IMR-90 (cell line): ENCODE data around the gene ADRB2. TPM values are rescaled to one million over a fixed set of nuclear protein-coding genes. Genes with fewer than 3 reads are reported as not detected.
A peak's percentile ranks its signal among the peaks of the same experiment; 100 is the strongest.

Source experiments
- ATAC-seq: fragments of 200-7000 bp; cut with Tn5 transposase; 2 replicates; pipeline ENCODE4 v1.9.1; 2020; ENCODE audit warnings: low read depth, mild to moderate bottlenecking, moderate library complexity
- BruUV-seq: library from RNA; stranded (reverse); fragments of 400-500 nt; replicated peaks from 2 replicates; lab custom pipeline; 2021; lab: Mats Ljungman, UMichigan
- CTCF ChIA-PET: fragments of 300-600 bp; formaldehyde crosslinking; extraction: SDS; loops from one replicate; lab custom pipeline; 2021; ENCODE audit warnings: antibody characterized with exemption; lab: Yijun Ruan, JAX
- POLR2A ChIA-PET: fragments of 300-600 bp; sonication (Branson Sonifier 250); formaldehyde crosslinking; loops from one replicate; lab custom pipeline; 2022; ENCODE audit warnings: antibody characterized with exemption; ENCODE audit not compliant: unreplicated experiment; lab: Charles Lee
- DNase-seq: peaks from one replicate; pipeline ENCODE4 v3.0.0; 2013
- H2AFZ ChIP-seq: replicated peaks from 2 replicates; pipeline ENCODE3; 2013; ENCODE audit warnings: low read length, mild to moderate bottlenecking; ENCODE audit not compliant: poor library complexity
- H2AK5ac ChIP-seq: 2 replicates; pipeline ENCODE4 v1.6.1; 2013; ENCODE audit warnings: low read depth, low read length, inconsistent platforms
- H2AK9ac ChIP-seq: replicated peaks from 2 replicates; pipeline ENCODE3; 2013; ENCODE audit warnings: mild to moderate bottlenecking, low read depth, low read length, moderate library complexity; ENCODE audit not compliant: poor library complexity
- H2BK120ac ChIP-seq: 2 replicates; pipeline ENCODE4 v1.6.1; 2013; ENCODE audit warnings: low read depth, low read length, inconsistent platforms
- H2BK15ac ChIP-seq: 3 replicates; pipeline ENCODE4 v1.6.1; 2013; ENCODE audit warnings: low read depth, low read length, inconsistent platforms
- H2BK20ac ChIP-seq: 2 replicates; pipeline ENCODE4 v1.6.1; 2013; ENCODE audit warnings: low read depth, mild to moderate bottlenecking, inconsistent platforms, low read length, moderate library complexity
- H2BK5ac ChIP-seq: 2 replicates; pipeline ENCODE4 v1.6.1; 2013; ENCODE audit warnings: mild to moderate bottlenecking, low read depth, low read length, inconsistent platforms; ENCODE audit not compliant: poor library complexity, severe bottlenecking
- H3K14ac ChIP-seq: replicated peaks from 2 replicates; pipeline ENCODE4 v1.6.1; 2013; ENCODE audit warnings: low read depth, low read length, inconsistent platforms
- H3K18ac ChIP-seq: 2 replicates; pipeline ENCODE4 v1.6.1; 2013; ENCODE audit warnings: low read depth, low read length, control low read depth
- H3K23ac ChIP-seq: 2 replicates; pipeline ENCODE4 v1.6.1; 2013; ENCODE audit warnings: low read depth, low read length, inconsistent platforms
- H3K27ac ChIP-seq: 2 replicates; pipeline ENCODE4 v1.5.1; 2013; ENCODE audit warnings: mild to moderate bottlenecking, control low read depth, low read length; ENCODE audit not compliant: insufficient read depth
- H3K27me3 ChIP-seq: 2 replicates; pipeline ENCODE4 v1.6.1; 2013; ENCODE audit warnings: low read length; ENCODE audit not compliant: control insufficient read depth, insufficient read depth
- H3K36me3 ChIP-seq: 2 replicates; pipeline ENCODE4 v1.6.1; 2013; ENCODE audit warnings: low read length, mixed read lengths; ENCODE audit not compliant: control insufficient read depth, insufficient read depth
- H3K4ac ChIP-seq: 2 replicates; pipeline ENCODE4 v1.6.1; 2013; ENCODE audit warnings: low read depth, low read length, inconsistent platforms
- H3K4me1 ChIP-seq: 2 replicates; pipeline ENCODE4 v1.6.1; 2013; ENCODE audit warnings: low read length, mixed read lengths; ENCODE audit not compliant: control insufficient read depth, insufficient read depth
- H3K4me2 ChIP-seq: 2 replicates; pipeline ENCODE4 v1.6.1; 2013; ENCODE audit warnings: low read depth, mild to moderate bottlenecking, control low read depth, low read length, moderate library complexity
- H3K4me3 ChIP-seq: 2 replicates; pipeline ENCODE4 v1.5.1; 2013; ENCODE audit warnings: low read depth, mild to moderate bottlenecking, control low read depth, low read length, moderate library complexity; ENCODE audit not compliant: insufficient read depth
- H3K56ac ChIP-seq: 2 replicates; pipeline ENCODE4 v1.6.1; 2013; ENCODE audit warnings: low read length, inconsistent platforms; ENCODE audit not compliant: insufficient read depth; ENCODE audit errors: extremely low read depth
- H3K79me1 ChIP-seq, 2 experiments: 2 replicates each; pipeline ENCODE4 v1.6.1; 2013; ENCODE audit warnings: low read length in 2 of 2, inconsistent platforms in 1 of 2, low read depth in 1 of 2
- H3K9ac ChIP-seq: 2 replicates; pipeline ENCODE4 v1.6.1; 2013; ENCODE audit warnings: low read depth, low read length, control low read depth
- H3K9me1 ChIP-seq: 2 replicates; pipeline ENCODE4 v1.6.1; 2013; ENCODE audit warnings: low read length, inconsistent platforms; ENCODE audit not compliant: insufficient read depth
- H3K9me3 ChIP-seq: 2 replicates; pipeline ENCODE4 v1.6.1; 2013; ENCODE audit warnings: low read length; ENCODE audit not compliant: control insufficient read depth, insufficient read depth
- H4K20me1 ChIP-seq: 2 replicates; pipeline ENCODE4 v1.6.1; 2013; ENCODE audit warnings: low read length, inconsistent platforms; ENCODE audit not compliant: insufficient read depth
- H4K5ac ChIP-seq: 2 replicates; pipeline ENCODE4 v1.6.1; 2013; ENCODE audit warnings: mild to moderate bottlenecking, low read depth, low read length, control low read depth
- H4K8ac ChIP-seq, 2 experiments: 2 replicates each; pipeline ENCODE4 v1.6.1; 2013; ENCODE audit warnings: low read depth in 2 of 2, low read length in 2 of 2, control low read depth in 1 of 2, inconsistent platforms in 1 of 2
- H4K91ac ChIP-seq: 2 replicates; pipeline ENCODE4 v1.6.1; 2013; ENCODE audit warnings: low read depth, low read length, inconsistent platforms; ENCODE audit not compliant: insufficient read depth
- BHLHE40 ChIP-seq: fragments of 150-350 bp; IDR thresholded peaks from 2 replicates; pipeline ENCODE4 v1.6.1; 2016; ENCODE audit warnings: mild to moderate bottlenecking, low read depth, low read length
- FOS ChIP-seq: fragments of 150-350 bp; IDR thresholded peaks from 2 replicates; pipeline ENCODE4 v1.6.1; 2016; ENCODE audit warnings: low read depth, low read length
- MAZ ChIP-seq: IDR thresholded peaks from 2 replicates; pipeline ENCODE4 v1.6.1; 2012; ENCODE audit warnings: low read depth, mild to moderate bottlenecking, low read length, improper control_type of control experiment, moderate library complexity, borderline replicate concordance
- MXI1 ChIP-seq: IDR thresholded peaks from 2 replicates; pipeline ENCODE4 v1.6.1; 2012; ENCODE audit warnings: low read depth, mild to moderate bottlenecking, low read length, moderate library complexity, borderline replicate concordance
- RAD21 ChIP-seq: IDR thresholded peaks from 2 replicates; pipeline ENCODE4 v1.6.1; 2012; ENCODE audit warnings: low read length, improper control_type of control experiment
- dilution Hi-C: fragments of 300-500 bp; cut with HindIII; formaldehyde crosslinking; loops from one replicate; pipeline ENCODE4 v1.14.3; 2018; ENCODE audit warnings: low sequenced_read_pairs; ENCODE audit not compliant: unreplicated experiment
- in situ Hi-C: fragments of 300-500 bp; cut with MboI; formaldehyde crosslinking; loops from 3 replicates; pipeline ENCODE4 v1.14.3; 2019; ENCODE audit warnings: low sequenced_read_pairs, inconsistent platforms, mixed read lengths
- intact Hi-C: fragments of 100-400 bp; cut with micrococcal nuclease; formaldehyde crosslinking; loops from 2 replicates; pipeline ENCODE4 v1.10.0; 2022
- polyA plus RNA-seq, 3 experiments: library from polyadenylated mRNA; depleted of rRNA; stranded (reverse); fragments of >200 nt; gene quantifications; 2 replicates each; pipeline ENCODE4 v1.2.3, GENCODE V29; 2012; ENCODE audit warnings: low replicate concordance in 1 of 3
- total RNA-seq: library from RNA; depleted of rRNA; stranded (reverse); fragments of >200 nt; gene quantifications from 2 replicates; pipeline ENCODE4 v1.2.3, GENCODE V29; 2012

ADRB2 gene
- total and polyA plus RNA-seq, 2 of the 4 experiments (the other 2 are of a cell fraction) = 1.6 to 3.4 TPM

DNA sequence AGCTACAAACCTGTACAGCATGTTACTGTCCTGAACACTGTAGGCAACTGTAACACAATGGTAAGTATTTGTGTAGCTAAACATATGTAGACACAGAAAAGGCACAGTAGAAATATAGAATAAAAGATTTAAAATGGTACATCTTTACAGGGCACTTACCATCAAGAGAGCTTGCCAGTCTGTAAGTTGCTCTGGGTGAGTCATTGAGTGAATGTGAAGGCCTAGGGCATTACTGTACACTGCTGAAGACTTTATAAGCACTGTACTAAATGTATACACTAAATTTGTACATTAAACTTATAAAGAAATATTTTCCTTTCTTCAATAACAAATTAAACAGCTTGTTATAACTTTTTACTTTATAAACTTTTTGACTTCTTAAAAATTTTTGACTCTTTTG is 20.5 kb downstream of the ADRB2 start:
- H3K14ac ChIP-seq = no peak overlapping the region; the same call in 1 of the 2 replicates
- H3K23ac ChIP-seq = no peak overlapping the region
- H3K4me1 ChIP-seq = peaks cover 11% of the 10 kb centered on the region
- dilution Hi-C loops = no loop called here
- H3K27ac ChIP-seq = no peak overlapping the region
- H2AFZ ChIP-seq = no peak overlapping the region
- TF ChIP-seq RAD21 (no peak), MXI1 (no peak), BHLHE40 (no peak), MAZ (no peak), FOS (0 out of 2 replicates have a peak, but pooled peaks have one; percentile 38)
- H3K4me3 ChIP-seq = no peak overlapping the region
- H3K18ac ChIP-seq = no peak overlapping the region
- ATAC-seq (peak; percentile 76), DNase-seq (peak; percentile 74)
- no peak overlapping the region for H2BK20ac ChIP-seq
- no peak overlapping the region for H2AK9ac ChIP-seq
- in situ Hi-C loops = no loop called here
- H3K9me1 ChIP-seq = peaks cover 14% of the 10 kb centered on the region
- CTCF ChIA-PET = interaction anchor here (1.0 to 1.3 kb wide), 2 partner anchors 15 to 111 kb away, joined by 3 to 4 read pairs; no protein-coding TSS in a partner anchor
- no peak overlapping the region for H3K56ac ChIP-seq
- H3K4me2 ChIP-seq = no peak overlapping the region; the same call in 1 of the 2 replicates
- no peaks in the 10 kb centered on the region for H4K20me1 ChIP-seq
- H4K91ac ChIP-seq = no peak overlapping the region
- H2BK15ac ChIP-seq = no peak overlapping the region
- peak overlapping the region in 1 of 2 experiments; percentile 26; a peak in 1 of 4 replicates for H4K8ac ChIP-seq
- POLR2A ChIA-PET = no interaction called here
- H4K5ac ChIP-seq = no peak overlapping the region
- H3K4ac ChIP-seq = no peak overlapping the region
- H2BK120ac ChIP-seq = peak overlapping the region; percentile 47; the same call in 1 of the 2 replicates
- H3K9ac ChIP-seq = no peak overlapping the region
- no peaks in the 10 kb centered on the region for H3K9me3 ChIP-seq
- H3K27me3 ChIP-seq = no peaks in the 10 kb centered on the region
- no TSS peak for BruUV-seq
- 0 out of 2 replicates have a peak overlapping the region, but pooled peaks have one; percentile 72 for H2AK5ac ChIP-seq
- H3K36me3 ChIP-seq = no peaks in the 10 kb centered on the region
- H2BK5ac ChIP-seq = peak overlapping the region; percentile 60
- peaks cover 3 to 14% of the 10 kb centered on the region in 2 experiments; a peak in 3 of 4 replicates for H3K79me1 ChIP-seq
- intact Hi-C loops = no loop called here
